Measurements from ENCODE around the gene MRPL11. TPM values are rescaled to one million over a fixed set of nuclear protein-coding genes. Genes with fewer than 3 reads are reported as not detected.

Gene MRPL11
- total RNA-seq, 1 donor from 2014 or later, result 33.1 TPM

- Histone ChIP-seq H3K27me3 (ENCODE audit: insufficient read depth, low read length) (no peaks in the 10 kb centered on the region), H3K4me2 (ENCODE audit: low read length) (no peak overlapping the region), H3K4me3 (ENCODE audit: insufficient read depth, low read depth, low read length) (no peak overlapping the region), H3K4me1 (ENCODE audit: insufficient read depth, low read length) (no peaks in the 10 kb centered on the region), H3K27ac (ENCODE audit: low read depth, low read length) (no peak overlapping the region), H3K9ac (ENCODE audit: low read length) (no peak overlapping the region), H3K9me3 (ENCODE audit: insufficient read depth, low read depth, low read length) (no peaks in the 10 kb centered on the region), H3K36me3 (ENCODE audit: insufficient read depth, low read length) (no peaks in the 10 kb centered on the region), H3K79me2 (ENCODE audit: insufficient read depth, low read length) (no peaks in the 10 kb centered on the region), H4K20me1 (ENCODE audit: insufficient read depth, low read length) (peaks cover 12% of the 10 kb centered on the region), H2AFZ (ENCODE audit: low read depth, low read length) (no peak overlapping the region)
- no peak for FAIRE-seq
- TF ChIP-seq EZH2 (IDR thresholded peaks at IDR 0.05; ENCODE audit: insufficient read depth, low read length), result no peak
- TF ChIP-seq CTCF (IDR thresholded peaks at IDR 0.05; ENCODE audit: insufficient read depth, low read depth, low read length), result no peak
- Mint-ChIP-seq H3K4me3 (ENCODE audit: unreplicated experiment) (no peak overlapping the region), H3K27me3 (ENCODE audit: low read depth, unreplicated experiment) (peaks cover 2% of the 10 kb centered on the region), H3K27ac (ENCODE audit: unreplicated experiment) (no peak overlapping the region), H3K4me1 (ENCODE audit: low read depth, unreplicated experiment) (no peaks in the 10 kb centered on the region), H3K36me3 (ENCODE audit: low read depth, unreplicated experiment) (peaks cover 14% of the 10 kb centered on the region), H3K9me3 (ENCODE audit: unreplicated experiment) (no peaks in the 10 kb centered on the region)
- DNase-seq (ENCODE audit: low read depth), result no peak
Observed at GRCh38 chr11:66473167-66473566, 34.5 kb upstream of the MRPL11 start.

- Mint-ChIP-seq H3K27me3 (ENCODE audit: low read depth, unreplicated experiment) (peaks cover 2% of the 10 kb centered on the region), H3K27ac (ENCODE audit: unreplicated experiment) (no peak overlapping the region), H3K4me3 (ENCODE audit: unreplicated experiment) (no peak overlapping the region), H3K9me3 (ENCODE audit: unreplicated experiment) (no peaks in the 10 kb centered on the region), H3K36me3 (ENCODE audit: low read depth, unreplicated experiment) (peaks cover 14% of the 10 kb centered on the region), H3K4me1 (ENCODE audit: low read depth, unreplicated experiment) (no peaks in the 10 kb centered on the region)
- DNase-seq (ENCODE audit: low read depth) (no peak), FAIRE-seq (no peak)
- Histone ChIP-seq H3K27me3 (ENCODE audit: insufficient read depth, low read length) (no peaks in the 10 kb centered on the region), H3K4me3 (ENCODE audit: insufficient read depth, low read depth, low read length) (no peak overlapping the region), H3K36me3 (ENCODE audit: insufficient read depth, low read length) (no peaks in the 10 kb centered on the region), H3K27ac (ENCODE audit: low read depth, low read length) (no peak overlapping the region), H3K9me3 (ENCODE audit: insufficient read depth, low read depth, low read length) (no peaks in the 10 kb centered on the region), H4K20me1 (ENCODE audit: insufficient read depth, low read length) (peaks cover 10% of the 10 kb centered on the region), H3K79me2 (ENCODE audit: insufficient read depth, low read length) (no peaks in the 10 kb centered on the region), H3K4me1 (ENCODE audit: insufficient read depth, low read length) (peaks cover 6% of the 10 kb centered on the region), H3K9ac (ENCODE audit: low read length) (no peak overlapping the region), H3K4me2 (ENCODE audit: low read length) (no peak overlapping the region), H2AFZ (ENCODE audit: low read depth, low read length) (no peak overlapping the region)
- TF ChIP-seq CTCF (IDR thresholded peaks at IDR 0.05; ENCODE audit: insufficient read depth, low read depth, low read length), result no peak
Observed at GRCh38 chr11:66472054-66472453, 33.4 kb upstream of the MRPL11 start.

GRCh38 chr11:66471142-66471541 lies 32.5 kb upstream of the MRPL11 start:
- no peak overlapping the region for H3K4me3 ChIP-seq (ENCODE audit: insufficient read depth, low read depth, low read length)
- DNase-seq (ENCODE audit: low read depth) (no peak), FAIRE-seq (no peak)
- Mint-ChIP-seq H3K36me3 (ENCODE audit: low read depth, unreplicated experiment) (peaks cover 14% of the 10 kb centered on the region), H3K27me3 (ENCODE audit: low read depth, unreplicated experiment) (peaks cover 2% of the 10 kb centered on the region), H3K4me3 (ENCODE audit: unreplicated experiment) (no peak overlapping the region), H3K4me1 (ENCODE audit: low read depth, unreplicated experiment) (no peaks in the 10 kb centered on the region), H3K9me3 (ENCODE audit: unreplicated experiment) (no peaks in the 10 kb centered on the region), H3K27ac (ENCODE audit: unreplicated experiment) (no peak overlapping the region)
- no peaks in the 10 kb centered on the region for H3K79me2 ChIP-seq (ENCODE audit: insufficient read depth, low read length)
- H3K36me3 ChIP-seq (ENCODE audit: insufficient read depth, low read length), result no peaks in the 10 kb centered on the region
- no peak overlapping the region for H2AFZ ChIP-seq (ENCODE audit: low read depth, low read length)
- no peak overlapping the region for H3K4me2 ChIP-seq (ENCODE audit: low read length)
- peaks cover 10% of the 10 kb centered on the region for H4K20me1 ChIP-seq (ENCODE audit: insufficient read depth, low read length)
- no peak overlapping the region for H3K27ac ChIP-seq (ENCODE audit: low read depth, low read length)
- H3K4me1 ChIP-seq (ENCODE audit: insufficient read depth, low read length), result peaks cover 9% of the 10 kb centered on the region
- no peak overlapping the region for H3K9ac ChIP-seq (ENCODE audit: low read length)
- no peak for TF ChIP-seq EZH2 (IDR thresholded peaks at IDR 0.05; ENCODE audit: insufficient read depth, low read length)
- TF ChIP-seq CTCF (IDR thresholded peaks at IDR 0.05; ENCODE audit: insufficient read depth, low read depth, low read length), result no peak
- no peaks in the 10 kb centered on the region for H3K9me3 ChIP-seq (ENCODE audit: insufficient read depth, low read depth, low read length)
- no peaks in the 10 kb centered on the region for H3K27me3 ChIP-seq (ENCODE audit: insufficient read depth, low read length)
